HEK293T (cell line): ENCODE results near the gene HHIPL2.

Source experiments
- ARNT ChIP-seq: fragments of 450-650 bp; IDR thresholded peaks from 2 replicates; pipeline ENCODE4 v1.6.1; 2017; ENCODE audit warnings: mild to moderate bottlenecking
- BHLHE40 ChIP-seq: fragments of 450-650 bp; IDR thresholded peaks from 2 replicates; pipeline ENCODE4 v1.6.1; 2016; ENCODE audit warnings: mild to moderate bottlenecking, moderate library complexity, borderline replicate concordance
- SP1 ChIP-seq: fragments of 450-650 bp; IDR thresholded peaks from 2 replicates; pipeline ENCODE4 v1.6.1; 2017
- SUZ12 ChIP-seq: fragments of 450-650 bp; IDR thresholded peaks from 2 replicates; pipeline ENCODE4 v1.6.1; 2016; ENCODE audit warnings: mild to moderate bottlenecking
- TARDBP ChIP-seq: fragments of 450-650 bp; IDR thresholded peaks from 2 replicates; pipeline ENCODE4 v1.6.1; 2016

- TF ChIP-seq ARNT: no peak
- TF ChIP-seq BHLHE40: no peak
- TF ChIP-seq SUZ12: no peak
- TF ChIP-seq TARDBP: no peak
- TF ChIP-seq SP1: no peak
These were observed 31.4 kb upstream of the HHIPL2 start for GRCh38 chr1:222579316-222579715.
